ENCODE data around the gene CCP110. TPM values are rescaled to one million over a fixed set of nuclear protein-coding genes. Genes with fewer than 3 reads are reported as not detected.
A peak's percentile ranks its signal among the peaks of the same experiment; 100 is the strongest.

The CCP110 gene
- total and polyA plus RNA-seq, 2 of the 13 experiments (the other 11 are each of a cell fraction or from before 2014, with no cell fraction given), result 10.0 to 11.1 TPM

- peak; percentile 2; the same call in 1 of the 2 replicates for TF ChIP-seq DNMT1 (CRISPR knock-in tag; IDR thresholded peaks at IDR 0.05)
- peak; percentile 49; the same call in 1 of the 2 replicates for TF ChIP-seq ZNF230 (CRISPR knock-in tag; IDR thresholded peaks at IDR 0.05)
- TF ChIP-seq ZNF512 (CRISPR knock-in tag; IDR thresholded peaks at IDR 0.05), result no peak
- no peak; the same call in 1 of the 2 replicates for TF ChIP-seq YEATS4 (CRISPR knock-in tag; IDR thresholded peaks at IDR 0.05; ENCODE audit: borderline replicate concordance)
- peak; percentile 99 for TF ChIP-seq SAP130 (CRISPR knock-in tag; IDR thresholded peaks at IDR 0.05; ENCODE audit: low read depth)
- TF ChIP-seq SOX5 (CRISPR knock-in tag; IDR thresholded peaks at IDR 0.05; ENCODE audit: borderline replicate concordance), result peak; percentile 44
- no peak for TF ChIP-seq TRIM22 (IDR thresholded peaks at IDR 0.05)
- no peak for TF ChIP-seq CBX1 (IDR thresholded peaks at IDR 0.05; ENCODE audit: low read depth)
- TF ChIP-seq ZBTB3 (CRISPR knock-in tag; IDR thresholded peaks at IDR 0.05; ENCODE audit: borderline replicate concordance, low read depth), result 0 out of 2 replicates have a peak, but pooled peaks have one; percentile 64
- TF ChIP-seq MAFK (conservative IDR thresholded peaks at IDR 0.05 in 1 of 2, IDR thresholded peaks at IDR 0.05 in 1 of 2; ENCODE audit: low read length in 2 of 2), result no peak
- TF ChIP-seq ZBTB4 (CRISPR knock-in tag; IDR thresholded peaks at IDR 0.05; ENCODE audit: borderline replicate concordance), result no peak; the same call in 1 of the 2 replicates
- TF ChIP-seq GRHL1 (CRISPR knock-in tag; conservative IDR thresholded peaks at IDR 0.05), result no peak
- TF ChIP-seq PHF20 (CRISPR knock-in tag; IDR thresholded peaks at IDR 0.05), result peak; percentile 75
- no peak; the same call in 1 of the 2 replicates for TF ChIP-seq MEF2D (CRISPR knock-in tag; IDR thresholded peaks at IDR 0.05)
- peak; percentile 87 for TF ChIP-seq ZNF343 (CRISPR knock-in tag; IDR thresholded peaks at IDR 0.05)
- no peak for TF ChIP-seq ATRX (CRISPR knock-in tag; IDR thresholded peaks at IDR 0.05; ENCODE audit: borderline replicate concordance)
- TF ChIP-seq SIX1 (CRISPR knock-in tag; IDR thresholded peaks at IDR 0.05; ENCODE audit: borderline replicate concordance), result no peak
- no peak for TF ChIP-seq ELF4 (CRISPR knock-in tag; IDR thresholded peaks at IDR 0.05; ENCODE audit: borderline replicate concordance)
- TF ChIP-seq HOXA7 (CRISPR knock-in tag; IDR thresholded peaks at IDR 0.05), result no peak; the same call in 1 of the 2 replicates
- TF ChIP-seq ZIK1 (CRISPR knock-in tag; IDR thresholded peaks at IDR 0.05; ENCODE audit: borderline replicate concordance, low read depth), result peak; percentile 42; the same call in 1 of the 2 replicates
Measured at GRCh38 chr16:19523559-19524355, at the start of gene CCP110 (continued).
